Measurements from ENCODE around the gene MUC5AC. TPM values are rescaled to one million over a fixed set of nuclear protein-coding genes. Genes with fewer than 3 reads are reported as not detected.

MUC5AC gene
- total RNA-seq, 1 experiment from 2014 or later = 0.11 TPM

GRCh38 chr11:1116104-1116503 is 41.6 kb upstream of the MUC5AC start:
- H3K27ac ChIP-seq (ENCODE audit: low read length) = no peak overlapping the region
- TF ChIP-seq EZH2phosphoT487 (IDR thresholded peaks at IDR 0.05; ENCODE audit: borderline replicate concordance, low read length) = no peak
- TF ChIP-seq CTCF (conservative IDR thresholded peaks at IDR 0.05; ENCODE audit: low read depth, low read length) = no peak
- no peak for TF ChIP-seq EZH2 (IDR thresholded peaks at IDR 0.05; ENCODE audit: low read length, unreplicated experiment)
- intact Hi-C loops (cut with micrococcal nuclease) = loop anchor here (5.0 to 10.0 kb wide), 2 partner anchors 86 to 399 kb away; no protein-coding TSS in a partner anchor
- H3K9me2 ChIP-seq (replicated peaks; ENCODE audit: low read length) = no peaks in the 10 kb centered on the region
- no peaks in the 10 kb centered on the region for H3K9me3 ChIP-seq (ENCODE audit: low read length)
- ChIA-PET CTCF (no interaction called here), POLR2A (ENCODE audit: unreplicated experiment) (no interaction called here)
- no TSS peak for BruUV-seq (replicated peaks)
- H3K9ac ChIP-seq (ENCODE audit: low read length) = no peak overlapping the region
- no peaks in the 10 kb centered on the region for H3K4me1 ChIP-seq (ENCODE audit: insufficient read depth, low read length)
- H2AFZ ChIP-seq (ENCODE audit: low read length) = no peak overlapping the region
- no peaks in the 10 kb centered on the region for H3F3A ChIP-seq (ENCODE audit: low read length, unreplicated experiment)
- H3K27me3 ChIP-seq (ENCODE audit: low read length) = no peaks in the 10 kb centered on the region
- DNase-seq (no peak), ATAC-seq (no peak)
- no peaks in the 10 kb centered on the region for H4K20me1 ChIP-seq (ENCODE audit: low read length)
- H3K36me3 ChIP-seq (ENCODE audit: low read depth, low read length) = no peaks in the 10 kb centered on the region
- H3K4me3 ChIP-seq (ENCODE audit: low read length) = no peak overlapping the region
- H3K4me2 ChIP-seq (ENCODE audit: low read length) = no peak overlapping the region
- no peaks in the 10 kb centered on the region for H3K79me2 ChIP-seq (ENCODE audit: low read length)

DNA sequence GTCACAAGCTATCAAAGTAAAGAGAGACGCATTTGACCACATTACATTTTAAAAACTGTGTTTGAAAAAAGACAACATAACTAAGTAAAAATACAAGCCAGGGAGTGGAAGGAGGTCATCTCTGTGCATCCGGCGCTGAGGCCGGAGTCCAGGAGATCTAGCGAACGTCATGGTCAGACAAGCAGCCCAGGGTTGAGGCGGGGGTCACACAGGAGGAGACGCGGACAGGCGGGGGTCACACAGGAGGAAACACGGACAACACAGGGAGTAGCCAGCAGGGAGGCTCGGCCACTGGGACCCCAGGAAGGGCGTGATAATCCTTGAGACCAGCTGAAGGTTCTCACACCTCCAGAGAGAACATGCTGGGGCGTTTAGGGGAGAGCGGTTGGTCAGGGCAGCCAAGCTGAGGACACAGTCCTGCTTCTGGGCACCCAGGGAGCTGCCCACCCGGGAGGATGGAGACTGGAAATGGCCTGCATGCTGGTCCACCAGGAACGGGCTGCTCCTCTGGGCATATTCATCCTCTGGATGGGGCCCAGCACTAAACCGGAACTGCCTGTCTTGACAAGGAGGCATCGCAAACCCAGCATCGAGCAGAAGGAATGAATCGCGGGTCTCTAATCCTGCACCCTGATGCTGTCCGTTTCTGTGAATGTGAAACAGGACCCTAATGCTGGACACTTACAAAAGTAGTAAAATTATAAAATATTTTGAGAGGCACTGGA is 40.9 kb upstream of the MUC5AC start:
- Histone ChIP-seq H3F3A (ENCODE audit: low read length, unreplicated experiment) (no peaks in the 10 kb centered on the region), H3K9ac (ENCODE audit: low read length) (no peak overlapping the region), H2AFZ (ENCODE audit: low read length) (no peak overlapping the region), H3K9me3 (ENCODE audit: low read length) (no peaks in the 10 kb centered on the region), H4K20me1 (ENCODE audit: low read length) (no peaks in the 10 kb centered on the region), H3K27ac (ENCODE audit: low read length) (no peak overlapping the region), H3K4me3 (ENCODE audit: low read length) (no peak overlapping the region), H3K36me3 (ENCODE audit: low read depth, low read length) (no peaks in the 10 kb centered on the region), H3K27me3 (ENCODE audit: low read length) (no peaks in the 10 kb centered on the region), H3K4me2 (ENCODE audit: low read length) (no peak overlapping the region), H3K79me2 (ENCODE audit: low read length) (no peaks in the 10 kb centered on the region), H3K4me1 (ENCODE audit: insufficient read depth, low read length) (no peaks in the 10 kb centered on the region), H3K9me2 (replicated peaks; ENCODE audit: low read length) (no peaks in the 10 kb centered on the region)
- ATAC-seq (no peak), DNase-seq (no peak)
- BruUV-seq (replicated peaks) = no TSS peak
- POLR2A ChIA-PET (ENCODE audit: unreplicated experiment) = no interaction called here
- intact Hi-C loops (cut with micrococcal nuclease) = loop anchor here (5.0 to 10.0 kb wide), 2 partner anchors 85 to 398 kb away; no protein-coding TSS in a partner anchor
- CTCF ChIA-PET = no interaction called here
- TF ChIP-seq CTCF (conservative IDR thresholded peaks at IDR 0.05; ENCODE audit: low read depth, low read length) (no peak), EZH2phosphoT487 (IDR thresholded peaks at IDR 0.05; ENCODE audit: borderline replicate concordance, low read length) (no peak), EZH2 (IDR thresholded peaks at IDR 0.05; ENCODE audit: low read length, unreplicated experiment) (no peak)

- Histone ChIP-seq H3K27ac (ENCODE audit: low read length) (no peak overlapping the region), H3K79me2 (ENCODE audit: low read length) (no peaks in the 10 kb centered on the region), H3K27me3 (ENCODE audit: low read length) (no peaks in the 10 kb centered on the region), H3K4me3 (ENCODE audit: low read length) (no peak overlapping the region), H3K4me1 (ENCODE audit: insufficient read depth, low read length) (no peaks in the 10 kb centered on the region), H4K20me1 (ENCODE audit: low read length) (no peaks in the 10 kb centered on the region), H3K4me2 (ENCODE audit: low read length) (no peak overlapping the region), H3K9me3 (ENCODE audit: low read length) (no peaks in the 10 kb centered on the region), H3F3A (ENCODE audit: low read length, unreplicated experiment) (no peaks in the 10 kb centered on the region), H2AFZ (ENCODE audit: low read length) (no peak overlapping the region), H3K36me3 (ENCODE audit: low read depth, low read length) (no peaks in the 10 kb centered on the region), H3K9me2 (replicated peaks; ENCODE audit: low read length) (no peaks in the 10 kb centered on the region), H3K9ac (ENCODE audit: low read length) (no peak overlapping the region)
- intact Hi-C loops (cut with micrococcal nuclease) = loop anchor here (2.0 to 10.0 kb wide), 3 partner anchors 33 to 397 kb away; no protein-coding TSS in a partner anchor
- CTCF ChIA-PET = no interaction called here
- POLR2A ChIA-PET (ENCODE audit: unreplicated experiment) = no interaction called here
- no peak for ATAC-seq
- DNase-seq = no peak
- BruUV-seq (replicated peaks) = no TSS peak
- TF ChIP-seq EZH2 (IDR thresholded peaks at IDR 0.05; ENCODE audit: low read length, unreplicated experiment) = no peak
- no peak for TF ChIP-seq CTCF (conservative IDR thresholded peaks at IDR 0.05; ENCODE audit: low read depth, low read length)
- no peak for TF ChIP-seq EZH2phosphoT487 (IDR thresholded peaks at IDR 0.05; ENCODE audit: borderline replicate concordance, low read length)
Measured at GRCh38 chr11:1117992-1118391, 39.8 kb upstream of the MUC5AC start.
